Gastrocnemius medialis (tissue), 4 donors: Measurements from ENCODE around the gene RFT1. TPM values are rescaled to one million over a fixed set of nuclear protein-coding genes. Genes with fewer than 3 reads are reported as not detected.

Source experiments
- ATAC-seq, 2 donors: fragments of 150-250 bp; one replicate each; pipeline ENCODE4 v1.9.1; 2016
- DNase-seq, 2 donors: peaks; one replicate each; pipeline ENCODE4 v3.0.0-alpha.2; 2019
- H3K27ac ChIP-seq, 4 donors: fragments of 200-600 bp; sonication (generic); 1 replicate in 1 of 4; 2 replicates in 3 of 4; pipeline ENCODE4 v1.5.1; 2016 to 2018; ENCODE audit warnings: mild to moderate bottlenecking in 2 of 4, moderate library complexity in 1 of 4
- H3K27me3 ChIP-seq, 3 donors: fragments of 200-600 bp; sonication (generic) in 2 of 3; 1 replicate in 1 of 3; 2 replicates in 2 of 3; pipeline versions ENCODE4 v1.5.1 to v1.6.0; 2016 to 2019; ENCODE audit warnings: mild to moderate bottlenecking in 1 of 3, moderate library complexity in 1 of 3
- H3K36me3 ChIP-seq, 2 donors: fragments of 200-600 bp; sonication (generic) in 1 of 2; one replicate each; pipeline ENCODE4 v1.5.1; 2017 to 2018
- H3K4me1 ChIP-seq, 2 donors: fragments of 200-600 bp; sonication (generic) in 1 of 2; one replicate each; pipeline ENCODE4 v1.5.1; 2016 to 2017; ENCODE audit warnings: mild to moderate bottlenecking in 2 of 2
- H3K4me3 ChIP-seq, 4 donors: fragments of 200-600 bp; sonication (generic) in 3 of 4; 1 replicate in 1 of 4; 2 replicates in 3 of 4; pipeline ENCODE4 v1.5.1; 2016 to 2019; ENCODE audit warnings: mild to moderate bottlenecking in 2 of 4
- H3K9me3 ChIP-seq, 3 donors: fragments of 200-600 bp; sonication (generic) in 2 of 3; 1 replicate in 1 of 3; 2 replicates in 2 of 3; pipeline ENCODE4 v1.5.1; 2016 to 2019
- POLR2A ChIP-seq, 2 donors: fragments of 450-650 bp; IDR thresholded peaks; one replicate each; pipeline ENCODE4 v1.6.1; 2017; ENCODE audit warnings: antibody characterized with exemption in 2 of 2, mild to moderate bottlenecking in 2 of 2, moderate library complexity in 2 of 2
- in situ Hi-C, 4 donors: fragments of 200-750 bp; cut with MboI; loops; one replicate each; pipeline versions ENCODE4 v1.15.0 to v1.8.0; 2017; ENCODE audit warnings: low sequenced_read_pairs in 4 of 4
- intact Hi-C: fragments of 100-400 bp; cut with DNase I; formaldehyde crosslinking; loops from one replicate; pipeline ENCODE4 v1.15.1; 2023; ENCODE audit warnings: low total_unique reads
- total RNA-seq, 4 donors: library from RNA; depleted of rRNA; stranded (reverse); fragments of >200 nt; gene quantifications; one replicate each; pipeline versions ENCODE4 v1.1.0 to v1.2.3, GENCODE V29; 2016
- TF ChIP-seq, protein P1 (sequence below), 5 experiments: fragments of 450-650 bp in 3 of 5; fragments of 200-600 bp in 2 of 5; sonication (generic) in 2 of 5; IDR thresholded peaks in 4 of 5; conservative IDR thresholded peaks in 1 of 5; 1 replicate in 4 of 5; 2 replicates in 1 of 5; pipeline ENCODE4 v1.5.1; 2016 to 2019; ENCODE audit warnings: antibody characterized with exemption in 5 of 5, mild to moderate bottlenecking in 3 of 5, moderate library complexity in 3 of 5

Gene RFT1, protein sequence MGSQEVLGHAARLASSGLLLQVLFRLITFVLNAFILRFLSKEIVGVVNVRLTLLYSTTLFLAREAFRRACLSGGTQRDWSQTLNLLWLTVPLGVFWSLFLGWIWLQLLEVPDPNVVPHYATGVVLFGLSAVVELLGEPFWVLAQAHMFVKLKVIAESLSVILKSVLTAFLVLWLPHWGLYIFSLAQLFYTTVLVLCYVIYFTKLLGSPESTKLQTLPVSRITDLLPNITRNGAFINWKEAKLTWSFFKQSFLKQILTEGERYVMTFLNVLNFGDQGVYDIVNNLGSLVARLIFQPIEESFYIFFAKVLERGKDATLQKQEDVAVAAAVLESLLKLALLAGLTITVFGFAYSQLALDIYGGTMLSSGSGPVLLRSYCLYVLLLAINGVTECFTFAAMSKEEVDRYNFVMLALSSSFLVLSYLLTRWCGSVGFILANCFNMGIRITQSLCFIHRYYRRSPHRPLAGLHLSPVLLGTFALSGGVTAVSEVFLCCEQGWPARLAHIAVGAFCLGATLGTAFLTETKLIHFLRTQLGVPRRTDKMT
- total RNA-seq: 1 to 10 TPM; 2.5 to 5.7 (median 5.2) TPM

DNA sequence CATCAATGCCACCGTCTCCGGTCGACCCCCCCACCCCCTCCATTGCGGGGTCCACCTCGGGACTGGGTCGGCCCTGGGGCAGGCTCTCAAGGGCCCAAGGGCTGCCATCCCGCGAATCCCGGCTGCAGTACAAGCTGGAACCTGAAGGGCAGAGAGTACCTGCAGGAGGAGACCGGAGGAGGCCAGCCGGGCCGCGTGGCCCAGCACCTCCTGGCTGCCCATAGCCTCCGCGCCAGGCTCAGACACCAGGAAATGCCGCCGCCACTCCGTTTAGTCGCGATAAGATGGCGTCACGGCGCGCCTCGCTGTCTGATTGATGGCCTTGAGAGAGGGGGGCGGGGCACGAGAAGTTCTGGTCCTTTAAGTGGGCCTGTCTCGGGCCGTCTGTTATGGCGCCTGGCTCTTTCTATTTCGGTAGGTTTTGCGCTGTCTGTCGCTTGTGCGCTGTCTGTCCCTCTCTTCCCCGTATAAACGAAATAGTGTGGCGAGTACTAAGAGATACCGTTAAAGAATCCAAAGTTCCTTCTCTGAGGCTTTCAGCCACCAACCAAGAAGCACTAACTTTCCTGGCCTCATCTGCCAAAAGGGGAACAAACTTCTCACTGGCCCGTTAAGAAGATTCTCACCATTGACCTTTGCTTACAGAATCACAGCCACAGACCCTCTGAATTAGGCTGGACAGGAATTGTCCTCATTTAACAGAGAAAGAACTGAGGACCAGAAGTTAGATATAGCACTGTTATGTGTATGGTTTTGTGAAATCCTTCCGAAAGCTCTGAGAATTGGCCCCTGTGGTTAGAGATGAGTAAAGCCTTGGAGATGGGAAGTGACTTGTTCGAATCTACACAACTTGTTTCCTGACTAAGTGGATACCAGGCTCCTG lies at the start of gene RFT1:
RFT1 (minus strand) TSS at position 257 of the 883 bp plus-strand sequence; CDS start at position 222, 35 bp downstream.
- peak; percentile 85 to 90 for ATAC-seq
- no peaks in the 10 kb centered on the region for H3K27me3 ChIP-seq
- TF ChIP-seq, protein P1, sequence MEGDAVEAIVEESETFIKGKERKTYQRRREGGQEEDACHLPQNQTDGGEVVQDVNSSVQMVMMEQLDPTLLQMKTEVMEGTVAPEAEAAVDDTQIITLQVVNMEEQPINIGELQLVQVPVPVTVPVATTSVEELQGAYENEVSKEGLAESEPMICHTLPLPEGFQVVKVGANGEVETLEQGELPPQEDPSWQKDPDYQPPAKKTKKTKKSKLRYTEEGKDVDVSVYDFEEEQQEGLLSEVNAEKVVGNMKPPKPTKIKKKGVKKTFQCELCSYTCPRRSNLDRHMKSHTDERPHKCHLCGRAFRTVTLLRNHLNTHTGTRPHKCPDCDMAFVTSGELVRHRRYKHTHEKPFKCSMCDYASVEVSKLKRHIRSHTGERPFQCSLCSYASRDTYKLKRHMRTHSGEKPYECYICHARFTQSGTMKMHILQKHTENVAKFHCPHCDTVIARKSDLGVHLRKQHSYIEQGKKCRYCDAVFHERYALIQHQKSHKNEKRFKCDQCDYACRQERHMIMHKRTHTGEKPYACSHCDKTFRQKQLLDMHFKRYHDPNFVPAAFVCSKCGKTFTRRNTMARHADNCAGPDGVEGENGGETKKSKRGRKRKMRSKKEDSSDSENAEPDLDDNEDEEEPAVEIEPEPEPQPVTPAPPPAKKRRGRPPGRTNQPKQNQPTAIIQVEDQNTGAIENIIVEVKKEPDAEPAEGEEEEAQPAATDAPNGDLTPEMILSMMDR (IDR thresholded peaks at IDR 0.05 in 4 of 5, conservative IDR thresholded peaks at IDR 0.05 in 1 of 5): peak in 2 of 5 experiments; percentile 44 to 49
- TF ChIP-seq POLR2A (IDR thresholded peaks at IDR 0.05): peak; percentile 62 to 71
- peaks cover 0 to 5% of the 10 kb centered on the region in 2 donors for H3K36me3 ChIP-seq
- no peaks in the 10 kb centered on the region for H3K9me3 ChIP-seq
- peak within 1 kb of the TSS; percentile 91 to 94 (median 94) for H3K27ac ChIP-seq
- intact Hi-C loops: loop anchor here (1.0 to 5.0 kb wide), 3 partner anchors 30 to 283 kb away; no protein-coding TSS in a partner anchor
- peak within 1 kb of the TSS; percentile 80 to 93 (median 92) for H3K4me3 ChIP-seq
- peak; percentile 96 to 98 for DNase-seq
- in situ Hi-C loops: no loop called here
- peaks cover 29 to 32% of the 10 kb centered on the region in 2 donors for H3K4me1 ChIP-seq

DNA sequence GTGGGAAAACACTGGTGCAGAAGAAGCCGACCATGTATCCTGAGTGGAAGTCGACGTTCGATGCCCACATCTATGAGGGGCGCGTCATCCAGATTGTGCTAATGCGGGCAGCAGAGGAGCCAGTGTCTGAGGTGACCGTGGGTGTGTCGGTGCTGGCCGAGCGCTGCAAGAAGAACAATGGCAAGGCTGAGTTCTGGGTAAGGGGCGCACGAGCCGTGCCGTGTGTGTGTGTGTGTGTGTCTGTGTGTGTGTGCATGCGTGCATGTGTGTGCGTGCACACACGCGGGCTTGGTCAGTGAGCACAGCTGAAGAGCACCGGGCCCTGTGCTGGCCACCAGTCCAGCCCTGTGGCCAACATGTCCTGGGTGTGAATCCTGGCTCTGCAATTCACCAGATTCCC lies 49.3 kb upstream of the RFT1 start:
- TF ChIP-seq, protein P1 (IDR thresholded peaks at IDR 0.05 in 4 of 5, conservative IDR thresholded peaks at IDR 0.05 in 1 of 5): no peak
- TF ChIP-seq POLR2A (IDR thresholded peaks at IDR 0.05): no peak
- H3K4me1 ChIP-seq: no peaks in the 10 kb centered on the region
- ATAC-seq (no peak), DNase-seq (no peak)
- no peak overlapping the region for H3K4me3 ChIP-seq
- H3K9me3 ChIP-seq: no peaks in the 10 kb centered on the region
- in situ Hi-C loops (no loop called here), intact Hi-C loops (no loop called here)
- no peaks in the 10 kb centered on the region for H3K36me3 ChIP-seq
- H3K27ac ChIP-seq: no peak overlapping the region
- no peaks in the 10 kb centered on the region for H3K27me3 ChIP-seq

DNA sequence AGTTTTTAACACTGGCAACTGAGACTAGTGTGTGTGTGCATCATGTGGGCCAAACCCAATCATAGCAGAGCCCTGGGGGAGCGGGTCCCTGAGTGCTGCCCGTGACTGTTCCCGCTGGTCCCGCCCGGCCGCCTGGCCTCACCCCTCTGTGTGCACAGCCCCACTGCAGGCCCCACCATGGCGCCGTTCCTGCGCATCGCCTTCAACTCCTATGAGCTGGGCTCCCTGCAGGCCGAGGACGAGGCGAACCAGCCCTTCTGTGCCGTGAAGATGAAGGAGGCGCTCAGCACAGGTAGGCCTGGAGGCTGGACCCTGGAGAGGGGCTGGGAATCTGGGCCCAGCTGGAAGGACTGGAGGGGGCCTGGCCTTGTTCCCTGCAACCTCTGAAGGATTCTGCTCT lies 48.0 kb upstream of the RFT1 start:
- TF ChIP-seq, protein P1 (IDR thresholded peaks at IDR 0.05 in 4 of 5, conservative IDR thresholded peaks at IDR 0.05 in 1 of 5): no peak
- no peak for TF ChIP-seq POLR2A (IDR thresholded peaks at IDR 0.05)
- Histone ChIP-seq H3K27me3 (no peaks in the 10 kb centered on the region), H3K36me3 (no peaks in the 10 kb centered on the region), H3K9me3 (no peaks in the 10 kb centered on the region), H3K4me3 (no peak overlapping the region), H3K27ac (no peak overlapping the region), H3K4me1 (no peaks in the 10 kb centered on the region)
- intact Hi-C loops (no loop called here), in situ Hi-C loops (no loop called here)
- ATAC-seq (no peak), DNase-seq (no peak)

DNA sequence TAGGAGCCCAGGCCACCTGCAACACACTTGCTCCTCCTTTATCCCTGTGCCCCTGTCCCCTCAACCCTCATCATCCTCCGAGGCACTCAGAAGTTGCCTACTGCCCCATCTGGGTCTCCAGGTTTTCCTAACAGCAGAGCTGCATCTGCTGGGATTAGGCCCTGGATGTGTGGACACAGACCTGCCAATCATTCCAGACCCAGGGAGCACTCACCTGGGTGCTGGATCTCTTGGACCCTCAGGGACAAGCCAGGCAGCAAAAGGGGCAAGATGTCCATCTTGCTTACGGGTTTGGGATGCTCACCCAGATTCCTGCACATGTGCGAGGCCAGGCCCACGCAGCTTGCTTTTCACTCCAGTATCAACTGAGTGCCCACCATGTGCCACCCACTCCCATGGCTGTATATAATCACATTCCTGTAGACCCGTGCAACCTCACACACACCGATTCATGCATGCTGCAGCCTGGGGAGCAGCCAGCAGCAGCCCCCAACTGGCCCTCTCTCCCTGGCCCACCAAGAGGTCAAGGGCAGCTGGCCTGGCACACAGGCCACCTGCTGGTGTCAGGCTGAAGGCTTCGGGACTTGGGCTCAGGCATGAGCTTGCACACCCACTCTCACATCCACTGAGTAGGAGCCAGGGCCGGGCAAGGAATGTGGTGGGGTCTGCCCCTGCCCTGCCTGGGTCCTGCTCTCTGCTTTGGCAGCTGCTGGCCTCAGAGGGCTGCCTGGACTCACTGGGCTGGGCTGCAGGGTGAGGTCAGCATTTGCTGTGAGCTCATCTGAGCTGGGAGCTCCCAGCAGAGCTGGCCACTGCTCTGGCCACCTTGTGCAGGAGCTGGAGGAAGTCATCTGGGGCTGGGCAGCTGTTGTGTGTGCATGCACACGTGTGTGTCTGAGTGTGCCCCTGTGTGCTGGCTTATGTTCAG lies 45.6 kb upstream of the RFT1 start:
- Histone ChIP-seq H3K27me3 (no peaks in the 10 kb centered on the region), H3K4me3 (no peak overlapping the region), H3K27ac (no peak overlapping the region), H3K4me1 (no peaks in the 10 kb centered on the region), H3K36me3 (no peaks in the 10 kb centered on the region), H3K9me3 (no peaks in the 10 kb centered on the region)
- in situ Hi-C loops: no loop called here
- TF ChIP-seq, protein P1 (IDR thresholded peaks at IDR 0.05 in 4 of 5, conservative IDR thresholded peaks at IDR 0.05 in 1 of 5): no peak
- TF ChIP-seq POLR2A (IDR thresholded peaks at IDR 0.05): no peak
- intact Hi-C loops: no loop called here
- no peak for DNase-seq
- no peak for ATAC-seq
